HEK293 (cell line): ENCODE measurements around the gene LPAR6.
"Not testable (repeated sequence)": the region's sequence is repeated elsewhere in the genome, so short reads cannot be mapped to it uniquely, and the experiment has no call there.

Experiments
- CTCF ChIA-PET: fragments of 350-600 bp; formaldehyde crosslinking; extraction: SDS; loops from one replicate; lab custom pipeline; 2021; ENCODE audit warnings: antibody characterized with exemption; lab: Yijun Ruan, JAX
- POLR2A ChIA-PET: fragments of 300-600 bp; formaldehyde crosslinking; extraction: SDS; loops from one replicate; lab custom pipeline; 2020; ENCODE audit warnings: antibody characterized with exemption, inconsistent platforms; lab: Yijun Ruan, JAX
- H3K27ac ChIP-seq: fragments of 200-500 bp; sonication (Bioruptor generic); 2 replicates; pipeline ENCODE4 v1.5.1; 2014; ENCODE audit warnings: low read depth, low read length, control low read depth, inconsistent platforms; ENCODE audit errors: extremely low read depth
- H3K36me3 ChIP-seq, 2 experiments: fragments of 200-500 bp in 1 of 2; sonication (Bioruptor generic) in 1 of 2; 1 replicate in 1 of 2; 2 replicates in 1 of 2; pipeline ENCODE4 v1.5.1; 2014 to 2017; ENCODE audit warnings: inconsistent platforms in 2 of 2, low read length in 2 of 2; ENCODE audit not compliant: control insufficient read depth in 2 of 2, insufficient read depth in 1 of 2
- H3K4me1 ChIP-seq: fragments of 200-500 bp; sonication (Bioruptor generic); 2 replicates; pipeline ENCODE4 v1.5.1; 2014; ENCODE audit warnings: mild to moderate bottlenecking, low read length, inconsistent platforms; ENCODE audit not compliant: control insufficient read depth, insufficient read depth
- H3K4me3 ChIP-seq: 2 replicates; pipeline ENCODE4 v1.5.1; 2011; ENCODE audit warnings: low read depth, mild to moderate bottlenecking, control low read depth, low read length, moderate library complexity
- H3K9me3 ChIP-seq: fragments of 200-500 bp; sonication (Bioruptor generic); 2 replicates; pipeline ENCODE4 v1.5.1; 2014; ENCODE audit warnings: low read depth, low read length, inconsistent platforms; ENCODE audit not compliant: control insufficient read depth, insufficient read depth
- ATF2 ChIP-seq: fragments of 450-650 bp; formaldehyde crosslinking; IDR thresholded peaks from 2 replicates; pipeline ENCODE4 v1.5.1; 2016; ENCODE audit warnings: missing biosample characterization, missing genetic modification characterization, low read depth
- CTCF ChIP-seq: fragments of 450-650 bp; formaldehyde crosslinking; IDR thresholded peaks from 2 replicates; pipeline ENCODE4 v1.5.1; 2016; ENCODE audit warnings: missing biosample characterization, missing genetic modification characterization
- OVOL3 ChIP-seq: fragments of 450-650 bp; formaldehyde crosslinking; IDR thresholded peaks from 2 replicates; pipeline ENCODE4 v1.5.1; 2016; ENCODE audit warnings: missing biosample characterization, missing genetic modification characterization
- ZNF146 ChIP-seq: fragments of 450-650 bp; formaldehyde crosslinking; IDR thresholded peaks from 2 replicates; pipeline ENCODE4 v1.5.1; 2016; ENCODE audit warnings: missing biosample characterization, missing genetic modification characterization
- ZNF488 ChIP-seq: fragments of 450-650 bp; formaldehyde crosslinking; IDR thresholded peaks from 2 replicates; pipeline ENCODE4 v1.5.1; 2016; ENCODE audit warnings: missing biosample characterization, missing genetic modification characterization
- ZNF514 ChIP-seq: fragments of 450-650 bp; formaldehyde crosslinking; IDR thresholded peaks from 2 replicates; pipeline ENCODE4 v1.5.1; 2016; ENCODE audit warnings: missing biosample characterization, missing genetic modification characterization
- ZNF571 ChIP-seq: fragments of 450-650 bp; formaldehyde crosslinking; IDR thresholded peaks from 2 replicates; pipeline ENCODE4 v1.5.0; 2017; ENCODE audit warnings: missing biosample characterization, missing genetic modification characterization
- ZNF624 ChIP-seq: fragments of 450-650 bp; formaldehyde crosslinking; IDR thresholded peaks from 2 replicates; pipeline ENCODE4 v1.5.1; 2017; ENCODE audit warnings: missing biosample characterization, missing genetic modification characterization
- ZNF692 ChIP-seq: fragments of 450-650 bp; formaldehyde crosslinking; IDR thresholded peaks from 2 replicates; pipeline ENCODE4 v1.5.1; 2016; ENCODE audit warnings: missing biosample characterization, missing genetic modification characterization

LPAR6 gene

GRCh38 chr13:48429036-48429435 is 16.1 kb upstream of the LPAR6 start:
- no peak overlapping the region for H3K27ac ChIP-seq
- ChIA-PET POLR2A (no interaction called here), CTCF (no interaction called here)
- no peaks in the 10 kb centered on the region for H3K36me3 ChIP-seq
- no peak for TF ChIP-seq CTCF (tag by site-specific recombination)
- H3K4me1 ChIP-seq, result peaks cover 9% of the 10 kb centered on the region
- H3K9me3 ChIP-seq, result no peaks in the 10 kb centered on the region
- H3K4me3 ChIP-seq, result no peak overlapping the region

- POLR2A ChIA-PET, H3K27ac ChIP-seq, H3K4me1 ChIP-seq, H3K9me3 ChIP-seq, H3K4me3 ChIP-seq, H3K36me3 ChIP-seq: not testable (repeated sequence)
- CTCF ChIA-PET, result interaction anchor here (0.6 kb wide), 1 partner anchor 10 kb away, joined by 4 read pairs; no protein-coding TSS in a partner anchor
These were observed 13.9 kb upstream of the LPAR6 start for GRCh38 chr13:48426755-48427298.

- POLR2A ChIA-PET, result no interaction called here
- H3K4me1 ChIP-seq, result no peaks in the 10 kb centered on the region
- H3K4me3 ChIP-seq, result no peak overlapping the region
- CTCF ChIA-PET, result interaction anchor here (0.6 kb wide), 1 partner anchor 45 kb away, joined by 3 read pairs; no protein-coding TSS in a partner anchor
- no peak overlapping the region for H3K27ac ChIP-seq
- no peaks in the 10 kb centered on the region for H3K36me3 ChIP-seq
- TF ChIP-seq ZNF692 (tag by site-specific recombination), result no peak
- peak; percentile 66 for TF ChIP-seq ATF2
- no peak for TF ChIP-seq ZNF624 (tag by site-specific recombination)
- TF ChIP-seq ZNF488, result no peak
- TF ChIP-seq, all 188 proteins: peak for 1
- H3K9me3 ChIP-seq, result no peaks in the 10 kb centered on the region
These were observed 13.1 kb upstream of the LPAR6 start for GRCh38 chr13:48426052-48426451.

- Histone ChIP-seq H3K4me1 (no peaks in the 10 kb centered on the region), H3K27ac (no peak overlapping the region), H3K4me3 (no peak overlapping the region), H3K36me3 (no peaks in the 10 kb centered on the region), H3K9me3 (no peaks in the 10 kb centered on the region)
- ChIA-PET POLR2A (no interaction called here), CTCF (no interaction called here)
- no peak for TF ChIP-seq ZNF571
- no peak for TF ChIP-seq OVOL3 (tag by site-specific recombination)
- TF ChIP-seq ZNF514 (tag by site-specific recombination), result no peak
These were observed 11.3 kb upstream of the LPAR6 start for GRCh38 chr13:48424212-48424611.

- POLR2A ChIA-PET, result not testable (repeated sequence)
These were observed 9.1 kb upstream of the LPAR6 start for GRCh38 chr13:48422003-48422402.

More at GRCh38 chr13:48422003-48422402, 9.1 kb upstream of the LPAR6 start:
- H3K27ac ChIP-seq, CTCF ChIA-PET, H3K9me3 ChIP-seq, H3K4me3 ChIP-seq, H3K4me1 ChIP-seq, H3K36me3 ChIP-seq: not testable (repeated sequence)
- TF ChIP-seq ZNF146 (tag by site-specific recombination), result peak; percentile 79; the same call in 1 of the 2 replicates
